Tibial nerve (tissue), 4 donors: Measurements from ENCODE around the gene SCAPER. TPM values are rescaled to one million over a fixed set of nuclear protein-coding genes. Genes with fewer than 3 reads are reported as not detected.

Experiments
- DNase-seq, 2 donors: peaks; one replicate each; pipeline ENCODE4 v3.0.0-alpha.2; 2019; ENCODE audit warnings: low spot score in 2 of 2
- H3K27ac ChIP-seq, 4 donors: fragments of 200-600 bp; sonication (generic) in 3 of 4; one replicate each; pipeline ENCODE4 v1.5.1; 2017 to 2019; ENCODE audit warnings: mild to moderate bottlenecking in 1 of 4
- H3K27me3 ChIP-seq, 2 donors: fragments of 200-600 bp; sonication (generic) in 1 of 2; one replicate each; pipeline versions ENCODE4 v1.5.1 to v1.6.0; 2017 to 2019
- H3K36me3 ChIP-seq, 3 donors: fragments of 200-600 bp; sonication (generic); one replicate each; pipeline ENCODE4 v1.5.1; 2018 to 2019
- H3K4me1 ChIP-seq, 4 donors: fragments of 200-600 bp; sonication (generic) in 3 of 4; one replicate each; pipeline ENCODE4 v1.5.1; 2017 to 2019
- H3K4me3 ChIP-seq, 4 donors: fragments of 200-600 bp; sonication (generic) in 3 of 4; one replicate each; pipeline ENCODE4 v1.5.1; 2017 to 2019; ENCODE audit warnings: mild to moderate bottlenecking in 1 of 4, moderate library complexity in 1 of 4
- H3K9me3 ChIP-seq, 4 donors: fragments of 200-600 bp; sonication (generic) in 3 of 4; one replicate each; pipeline ENCODE4 v1.5.1; 2017 to 2019
- EP300 ChIP-seq, 2 donors: sonication (generic); formaldehyde crosslinking; IDR thresholded peaks; one replicate each; pipeline ENCODE4 v1.6.1; 2017; ENCODE audit warnings: antibody characterized with exemption in 2 of 2, mild to moderate bottlenecking in 1 of 2
- POLR2A ChIP-seq, 2 donors: fragments of 450-650 bp; IDR thresholded peaks; one replicate each; pipeline ENCODE4 v1.6.1; 2017; ENCODE audit warnings: antibody characterized with exemption in 2 of 2, mild to moderate bottlenecking in 2 of 2, moderate library complexity in 2 of 2
- WGBS, 2 donors: methylation state at CpG; one replicate each; pipeline ENCODE4 v1.1.5; 2018; 5-methylcytosine and 5-hydroxymethylcytosine counted together
- total RNA-seq, 4 donors: library from RNA; depleted of rRNA; stranded (reverse); fragments of >200 nt; gene quantifications; one replicate each; pipeline ENCODE4 v1.1.0, GENCODE V29; 2016
- TF ChIP-seq, protein P1 (sequence below), 5 experiments: fragments of 200-600 bp in 3 of 5; fragments of 450-650 bp in 2 of 5; sonication (generic) in 3 of 5; IDR thresholded peaks; one replicate each; pipeline ENCODE4 v1.5.1; 2016 to 2019; ENCODE audit warnings: antibody characterized with exemption in 5 of 5, mild to moderate bottlenecking in 3 of 5, moderate library complexity in 2 of 5

The SCAPER gene
- total RNA-seq, 4 donors from 2014 or later: 25.5 to 45.3 (median 37.3) TPM

DNA sequence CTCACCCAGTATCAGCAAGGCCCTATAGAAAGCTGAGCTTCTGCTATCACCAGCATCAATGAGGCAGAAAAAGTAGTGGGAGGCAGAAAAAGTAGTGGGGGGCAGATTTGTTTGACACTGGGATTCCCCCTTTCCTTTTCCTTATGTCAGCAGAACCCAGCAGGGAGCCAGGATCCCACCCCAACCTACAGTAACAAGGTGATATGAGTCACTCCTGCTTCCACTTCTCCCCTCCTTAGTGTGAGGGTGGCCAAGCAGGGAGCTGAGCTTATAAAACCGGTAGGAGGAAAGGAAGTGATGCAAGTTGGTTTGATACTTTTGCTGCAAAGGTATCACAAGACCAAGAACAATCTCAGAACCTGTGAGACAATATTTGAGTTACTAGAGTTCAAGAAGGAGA is 128.7 kb downstream of the SCAPER start:
- Histone ChIP-seq H3K4me3 (no peak overlapping the region), H3K9me3 (peaks cover 0 to 5% (median 0%) of the 10 kb centered on the region in 4 donors), H3K27me3 (no peaks in the 10 kb centered on the region), H3K4me1 (no peaks in the 10 kb centered on the region), H3K36me3 (peaks cover 0 to 50% (median 0%) of the 10 kb centered on the region in 3 donors), H3K27ac (no peak overlapping the region)
- DNase-seq: no peak
- TF ChIP-seq, protein P1, sequence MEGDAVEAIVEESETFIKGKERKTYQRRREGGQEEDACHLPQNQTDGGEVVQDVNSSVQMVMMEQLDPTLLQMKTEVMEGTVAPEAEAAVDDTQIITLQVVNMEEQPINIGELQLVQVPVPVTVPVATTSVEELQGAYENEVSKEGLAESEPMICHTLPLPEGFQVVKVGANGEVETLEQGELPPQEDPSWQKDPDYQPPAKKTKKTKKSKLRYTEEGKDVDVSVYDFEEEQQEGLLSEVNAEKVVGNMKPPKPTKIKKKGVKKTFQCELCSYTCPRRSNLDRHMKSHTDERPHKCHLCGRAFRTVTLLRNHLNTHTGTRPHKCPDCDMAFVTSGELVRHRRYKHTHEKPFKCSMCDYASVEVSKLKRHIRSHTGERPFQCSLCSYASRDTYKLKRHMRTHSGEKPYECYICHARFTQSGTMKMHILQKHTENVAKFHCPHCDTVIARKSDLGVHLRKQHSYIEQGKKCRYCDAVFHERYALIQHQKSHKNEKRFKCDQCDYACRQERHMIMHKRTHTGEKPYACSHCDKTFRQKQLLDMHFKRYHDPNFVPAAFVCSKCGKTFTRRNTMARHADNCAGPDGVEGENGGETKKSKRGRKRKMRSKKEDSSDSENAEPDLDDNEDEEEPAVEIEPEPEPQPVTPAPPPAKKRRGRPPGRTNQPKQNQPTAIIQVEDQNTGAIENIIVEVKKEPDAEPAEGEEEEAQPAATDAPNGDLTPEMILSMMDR (IDR thresholded peaks at IDR 0.05): no peak
- no peak for TF ChIP-seq POLR2A (IDR thresholded peaks at IDR 0.05)
- no peak for TF ChIP-seq EP300 (IDR thresholded peaks at IDR 0.05)
- WGBS, 2 donors: 96 to 100% methylated on average over 1 of the region's 1 CpG

DNA sequence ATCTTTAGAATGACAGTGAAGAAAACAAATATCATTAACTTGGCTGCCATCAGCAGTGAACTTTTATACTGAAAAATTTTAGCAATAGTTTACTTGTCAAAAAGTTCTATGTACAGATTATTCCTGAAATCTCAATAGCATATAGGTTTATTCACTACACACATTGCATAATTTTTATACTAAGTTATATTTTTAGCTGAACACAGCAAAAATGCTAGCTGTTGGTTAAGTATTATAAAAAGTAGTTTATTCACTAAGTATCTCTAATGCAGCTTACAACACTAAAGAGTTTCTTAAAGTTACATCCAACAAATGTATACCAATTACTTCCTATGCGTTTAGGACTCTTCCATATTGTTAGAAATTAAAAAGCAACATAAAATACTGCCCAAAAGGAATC is 131.9 kb downstream of the SCAPER start:
- Histone ChIP-seq H3K4me3 (no peak overlapping the region), H3K27ac (no peak overlapping the region), H3K9me3 (peaks cover 0 to 5% (median 0%) of the 10 kb centered on the region in 4 donors), H3K4me1 (no peaks in the 10 kb centered on the region), H3K36me3 (peaks cover 0 to 38% (median 0%) of the 10 kb centered on the region in 3 donors), H3K27me3 (no peaks in the 10 kb centered on the region)
- 90 to 100% methylated on average over 1 of the region's 1 CpG for WGBS, 2 donors
- TF ChIP-seq EP300 (IDR thresholded peaks at IDR 0.05): no peak
- TF ChIP-seq, protein P1 (IDR thresholded peaks at IDR 0.05): no peak
- no peak for TF ChIP-seq POLR2A (IDR thresholded peaks at IDR 0.05)
- DNase-seq: no peak

DNA sequence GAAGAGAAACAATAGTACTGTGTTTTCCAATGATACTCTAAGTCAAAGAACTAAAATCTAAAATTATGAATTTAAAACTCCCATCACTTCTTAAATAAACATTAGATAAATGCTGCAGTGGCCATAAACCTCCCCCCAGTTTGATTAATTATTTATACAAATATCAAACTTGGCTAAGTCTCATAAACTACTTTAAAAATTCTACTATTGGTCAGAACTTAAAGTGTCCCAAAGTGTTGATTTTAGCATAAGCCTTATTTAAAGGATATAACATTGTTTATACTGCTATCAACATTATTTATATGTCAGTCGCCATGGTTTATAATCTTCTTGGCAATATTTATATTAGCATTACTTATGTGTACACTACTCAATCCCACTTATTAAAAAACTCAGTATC is 132.4 kb downstream of the SCAPER start:
- H3K9me3 ChIP-seq: peaks cover 0 to 5% (median 0%) of the 10 kb centered on the region in 4 donors

DNA sequence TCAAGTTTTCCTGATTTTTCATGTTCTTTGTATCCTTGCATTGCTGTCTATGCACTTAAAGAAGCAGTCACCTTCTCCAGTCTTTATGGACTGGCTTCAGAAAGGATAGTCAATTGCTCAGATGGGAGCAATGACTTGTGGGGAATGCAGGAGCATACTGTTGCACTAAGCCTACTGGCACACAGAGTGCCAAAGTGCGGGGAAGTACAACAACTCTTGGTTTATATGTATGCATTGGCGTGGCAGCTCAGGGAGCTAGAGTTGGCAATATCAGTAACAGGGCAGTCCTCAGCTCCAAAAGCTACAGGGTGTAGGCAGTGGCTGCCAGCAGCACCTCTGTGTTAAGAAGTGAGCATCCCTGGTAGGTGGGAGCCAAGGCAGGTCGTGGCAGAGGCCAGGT is 141.1 kb downstream of the SCAPER start:
- H3K4me3 ChIP-seq: no peak overlapping the region
- no peaks in the 10 kb centered on the region for H3K27me3 ChIP-seq
- H3K36me3 ChIP-seq: peaks cover 0 to 69% (median 12%) of the 10 kb centered on the region in 3 donors
- DNase-seq: no peak
- H3K27ac ChIP-seq: no peak overlapping the region
- WGBS, 2 donors: 91 to 98% methylated on average over 2 to 3 of the region's 3 CpGs
- TF ChIP-seq, protein P1 (IDR thresholded peaks at IDR 0.05): no peak
- TF ChIP-seq POLR2A (IDR thresholded peaks at IDR 0.05): no peak
- no peak for TF ChIP-seq EP300 (IDR thresholded peaks at IDR 0.05)
- H3K9me3 ChIP-seq: no peaks in the 10 kb centered on the region
- H3K4me1 ChIP-seq: no peaks in the 10 kb centered on the region

More for the DNA sequence above, 132.4 kb downstream of the SCAPER start:
- no peaks in the 10 kb centered on the region for H3K4me1 ChIP-seq
- H3K36me3 ChIP-seq: peaks cover 0 to 34% (median 0%) of the 10 kb centered on the region in 3 donors
- no peak for DNase-seq
- H3K4me3 ChIP-seq: no peak overlapping the region
- TF ChIP-seq, protein P1 (IDR thresholded peaks at IDR 0.05): no peak
- no peak for TF ChIP-seq EP300 (IDR thresholded peaks at IDR 0.05)
- no peak for TF ChIP-seq POLR2A (IDR thresholded peaks at IDR 0.05)
- H3K27ac ChIP-seq: no peak overlapping the region
- H3K27me3 ChIP-seq: no peaks in the 10 kb centered on the region
- WGBS, 2 donors: 90 to 91% methylated on average over 1 of the region's 1 CpG

DNA sequence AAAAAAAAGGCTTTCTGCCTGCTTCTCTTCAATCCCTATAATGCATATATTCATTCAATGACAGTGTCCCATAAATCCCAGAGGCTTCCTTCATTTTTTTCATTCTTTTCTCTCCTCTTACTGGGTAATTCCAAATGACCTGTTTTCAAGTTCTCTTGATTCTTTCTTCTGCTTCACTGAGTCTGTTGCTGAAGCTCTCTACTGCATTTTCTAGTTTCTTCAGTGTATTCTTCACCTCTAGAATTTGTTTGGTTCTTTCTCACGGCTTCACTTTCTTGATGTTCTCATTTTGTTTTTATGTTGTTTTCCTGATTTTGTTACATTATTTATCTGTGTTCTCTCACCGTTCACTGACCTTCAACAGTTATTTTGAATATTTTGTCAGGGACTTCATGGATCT is 141.6 kb downstream of the SCAPER start:
- 98% methylated on average over 2 of the region's 2 CpGs for WGBS, 2 donors
- no peaks in the 10 kb centered on the region for H3K4me1 ChIP-seq
- no peaks in the 10 kb centered on the region for H3K27me3 ChIP-seq
- no peak for TF ChIP-seq POLR2A (IDR thresholded peaks at IDR 0.05)
- no peak for TF ChIP-seq EP300 (IDR thresholded peaks at IDR 0.05)
- TF ChIP-seq, protein P1 (IDR thresholded peaks at IDR 0.05): no peak
- H3K27ac ChIP-seq: no peak overlapping the region
- H3K36me3 ChIP-seq: peaks cover 0 to 70% (median 12%) of the 10 kb centered on the region in 3 donors
- H3K9me3 ChIP-seq: no peaks in the 10 kb centered on the region
- no peak for DNase-seq
- no peak overlapping the region for H3K4me3 ChIP-seq
